ENCODE data around the gene TENM4.

TENM4 gene

GRCh38 chr11:78708388-78708787 lies 732.4 kb downstream of the TENM4 start:
- Histone ChIP-seq H3K36me3 (ENCODE audit: control insufficient read depth in 1 of 2, insufficient read depth in 2 of 2, low read length in 2 of 2) (no peaks in the 10 kb centered on the region), H3K4me3 (ENCODE audit: low read depth in 1 of 2, low read length in 2 of 2) (no peak overlapping the region), H3K27me3 (ENCODE audit: control insufficient read depth in 1 of 2, insufficient read depth in 2 of 2, low read length in 2 of 2) (peaks cover 0 to 3% of the 10 kb centered on the region in 2 donors)

GRCh38 chr11:78706551-78706950 lies 734.3 kb downstream of the TENM4 start:
- Histone ChIP-seq H3K36me3 (ENCODE audit: control insufficient read depth in 1 of 2, insufficient read depth in 2 of 2, low read length in 2 of 2) (no peaks in the 10 kb centered on the region), H3K4me1 (ENCODE audit: control insufficient read depth in 1 of 2, insufficient read depth in 2 of 2, low read length in 2 of 2) (no peaks in the 10 kb centered on the region), H3K9ac (ENCODE audit: low read depth in 1 of 2, low read length in 2 of 2) (no peak overlapping the region), H3K27me3 (ENCODE audit: control insufficient read depth in 1 of 2, insufficient read depth in 2 of 2, low read length in 2 of 2) (peaks cover 0 to 3% of the 10 kb centered on the region in 2 donors), H3K9me3 (ENCODE audit: control insufficient read depth in 1 of 2, low read length in 2 of 2) (no peaks in the 10 kb centered on the region), H3K27ac (ENCODE audit: low read depth, low read length) (no peak overlapping the region), H3K4me3 (ENCODE audit: low read depth in 1 of 2, low read length in 2 of 2) (no peak overlapping the region)

More at GRCh38 chr11:78708388-78708787, 732.4 kb downstream of the TENM4 start:
- H3K9me3 ChIP-seq (ENCODE audit: control insufficient read depth in 1 of 2, low read length in 2 of 2), result no peaks in the 10 kb centered on the region
- H3K9ac ChIP-seq (ENCODE audit: low read depth in 1 of 2, low read length in 2 of 2), result no peak overlapping the region
- H3K4me1 ChIP-seq (ENCODE audit: control insufficient read depth in 1 of 2, insufficient read depth in 2 of 2, low read length in 2 of 2), result no peaks in the 10 kb centered on the region
- H3K27ac ChIP-seq (ENCODE audit: low read depth, low read length), result no peak overlapping the region

GRCh38 chr11:78704811-78705210 lies 736.0 kb downstream of the TENM4 start:
- Histone ChIP-seq H3K36me3 (ENCODE audit: control insufficient read depth in 1 of 2, insufficient read depth in 2 of 2, low read length in 2 of 2) (no peaks in the 10 kb centered on the region), H3K27me3 (ENCODE audit: control insufficient read depth in 1 of 2, insufficient read depth in 2 of 2, low read length in 2 of 2) (peaks cover 0 to 3% of the 10 kb centered on the region in 2 donors), H3K4me3 (ENCODE audit: low read depth in 1 of 2, low read length in 2 of 2) (no peak overlapping the region)

GRCh38 chr11:78699609-78700135 lies 741.2 kb downstream of the TENM4 start:
- Histone ChIP-seq H3K27me3 (ENCODE audit: control insufficient read depth in 1 of 2, insufficient read depth in 2 of 2, low read length in 2 of 2) (peaks cover 0 to 2% of the 10 kb centered on the region in 2 donors), H3K9me3 (ENCODE audit: control insufficient read depth in 1 of 2, low read length in 2 of 2) (no peaks in the 10 kb centered on the region), H3K36me3 (ENCODE audit: control insufficient read depth in 1 of 2, insufficient read depth in 2 of 2, low read length in 2 of 2) (no peaks in the 10 kb centered on the region), H3K9ac (ENCODE audit: low read depth in 1 of 2, low read length in 2 of 2) (no peak overlapping the region), H3K4me3 (ENCODE audit: low read depth in 1 of 2, low read length in 2 of 2) (no peak overlapping the region), H3K4me1 (ENCODE audit: control insufficient read depth in 1 of 2, insufficient read depth in 2 of 2, low read length in 2 of 2) (no peaks in the 10 kb centered on the region), H3K27ac (ENCODE audit: low read depth, low read length) (no peak overlapping the region)

More at GRCh38 chr11:78704811-78705210, 736.0 kb downstream of the TENM4 start:
- Histone ChIP-seq H3K9me3 (ENCODE audit: control insufficient read depth in 1 of 2, low read length in 2 of 2) (no peaks in the 10 kb centered on the region), H3K27ac (ENCODE audit: low read depth, low read length) (no peak overlapping the region), H3K9ac (ENCODE audit: low read depth in 1 of 2, low read length in 2 of 2) (no peak overlapping the region), H3K4me1 (ENCODE audit: control insufficient read depth in 1 of 2, insufficient read depth in 2 of 2, low read length in 2 of 2) (no peaks in the 10 kb centered on the region)

- no peak overlapping the region for H3K27ac ChIP-seq (ENCODE audit: low read depth, low read length)
- no peaks in the 10 kb centered on the region for H3K4me1 ChIP-seq (ENCODE audit: control insufficient read depth in 1 of 2, insufficient read depth in 2 of 2, low read length in 2 of 2)
- no peaks in the 10 kb centered on the region for H3K36me3 ChIP-seq (ENCODE audit: control insufficient read depth in 1 of 2, insufficient read depth in 2 of 2, low read length in 2 of 2)
- no peaks in the 10 kb centered on the region for H3K9me3 ChIP-seq (ENCODE audit: control insufficient read depth in 1 of 2, low read length in 2 of 2)
- no peak overlapping the region for H3K9ac ChIP-seq (ENCODE audit: low read depth in 1 of 2, low read length in 2 of 2)
- peaks cover 0 to 2% of the 10 kb centered on the region in 2 donors for H3K27me3 ChIP-seq (ENCODE audit: control insufficient read depth in 1 of 2, insufficient read depth in 2 of 2, low read length in 2 of 2)
- H3K4me3 ChIP-seq (ENCODE audit: low read depth in 1 of 2, low read length in 2 of 2), result no peak overlapping the region
Observed at GRCh38 chr11:78698612-78699011, 742.2 kb downstream of the TENM4 start.

- no peak overlapping the region for H3K9ac ChIP-seq (ENCODE audit: low read depth in 1 of 2, low read length in 2 of 2)
- H3K27me3 ChIP-seq (ENCODE audit: control insufficient read depth in 1 of 2, insufficient read depth in 2 of 2, low read length in 2 of 2), result peaks cover 0 to 2% of the 10 kb centered on the region in 2 donors
- H3K4me3 ChIP-seq (ENCODE audit: low read depth in 1 of 2, low read length in 2 of 2), result no peak overlapping the region
- no peaks in the 10 kb centered on the region for H3K36me3 ChIP-seq (ENCODE audit: control insufficient read depth in 1 of 2, insufficient read depth in 2 of 2, low read length in 2 of 2)
- no peak overlapping the region for H3K27ac ChIP-seq (ENCODE audit: low read depth, low read length)
- H3K4me1 ChIP-seq (ENCODE audit: control insufficient read depth in 1 of 2, insufficient read depth in 2 of 2, low read length in 2 of 2), result no peaks in the 10 kb centered on the region
- no peaks in the 10 kb centered on the region for H3K9me3 ChIP-seq (ENCODE audit: control insufficient read depth in 1 of 2, low read length in 2 of 2)
Observed at GRCh38 chr11:78696177-78696576, 744.7 kb downstream of the TENM4 start.

- H3K27me3 ChIP-seq (ENCODE audit: control insufficient read depth in 1 of 2, insufficient read depth in 2 of 2, low read length in 2 of 2), result peaks cover 0 to 2% of the 10 kb centered on the region in 2 donors
- H3K9ac ChIP-seq (ENCODE audit: low read depth in 1 of 2, low read length in 2 of 2), result no peak overlapping the region
- H3K36me3 ChIP-seq (ENCODE audit: control insufficient read depth in 1 of 2, insufficient read depth in 2 of 2, low read length in 2 of 2), result no peaks in the 10 kb centered on the region
- no peaks in the 10 kb centered on the region for H3K9me3 ChIP-seq (ENCODE audit: control insufficient read depth in 1 of 2, low read length in 2 of 2)
- H3K27ac ChIP-seq (ENCODE audit: low read depth, low read length), result no peak overlapping the region
- H3K4me1 ChIP-seq (ENCODE audit: control insufficient read depth in 1 of 2, insufficient read depth in 2 of 2, low read length in 2 of 2), result no peaks in the 10 kb centered on the region
- H3K4me3 ChIP-seq (ENCODE audit: low read depth in 1 of 2, low read length in 2 of 2), result no peak overlapping the region
Observed at GRCh38 chr11:78694152-78694551, 746.7 kb downstream of the TENM4 start.

- no peaks in the 10 kb centered on the region for H3K27me3 ChIP-seq (ENCODE audit: control insufficient read depth in 1 of 2, insufficient read depth in 2 of 2, low read length in 2 of 2)
- H3K4me3 ChIP-seq (ENCODE audit: low read depth in 1 of 2, low read length in 2 of 2), result no peak overlapping the region
Observed at GRCh38 chr11:78691215-78691614, 749.6 kb downstream of the TENM4 start.

GRCh38 chr11:78690352-78690987 lies 750.4 kb downstream of the TENM4 start:
- H3K4me1 ChIP-seq (ENCODE audit: control insufficient read depth in 1 of 2, insufficient read depth in 2 of 2, low read length in 2 of 2), result no peaks in the 10 kb centered on the region
- no peak overlapping the region for H3K27ac ChIP-seq (ENCODE audit: low read depth, low read length)
- H3K9me3 ChIP-seq (ENCODE audit: control insufficient read depth in 1 of 2, low read length in 2 of 2), result no peaks in the 10 kb centered on the region
- no peaks in the 10 kb centered on the region for H3K27me3 ChIP-seq (ENCODE audit: control insufficient read depth in 1 of 2, insufficient read depth in 2 of 2, low read length in 2 of 2)
- no peaks in the 10 kb centered on the region for H3K36me3 ChIP-seq (ENCODE audit: control insufficient read depth in 1 of 2, insufficient read depth in 2 of 2, low read length in 2 of 2)
- no peak overlapping the region for H3K4me3 ChIP-seq (ENCODE audit: low read depth in 1 of 2, low read length in 2 of 2)
- H3K9ac ChIP-seq (ENCODE audit: low read depth in 1 of 2, low read length in 2 of 2), result no peak overlapping the region

More at GRCh38 chr11:78691215-78691614, 749.6 kb downstream of the TENM4 start:
- Histone ChIP-seq H3K9ac (ENCODE audit: low read depth in 1 of 2, low read length in 2 of 2) (no peak overlapping the region), H3K4me1 (ENCODE audit: control insufficient read depth in 1 of 2, insufficient read depth in 2 of 2, low read length in 2 of 2) (no peaks in the 10 kb centered on the region), H3K27ac (ENCODE audit: low read depth, low read length) (no peak overlapping the region), H3K9me3 (ENCODE audit: control insufficient read depth in 1 of 2, low read length in 2 of 2) (no peaks in the 10 kb centered on the region), H3K36me3 (ENCODE audit: control insufficient read depth in 1 of 2, insufficient read depth in 2 of 2, low read length in 2 of 2) (no peaks in the 10 kb centered on the region)

GRCh38 chr11:78689585-78690153 lies 751.2 kb downstream of the TENM4 start:
- Histone ChIP-seq H3K27me3 (ENCODE audit: control insufficient read depth in 1 of 2, insufficient read depth in 2 of 2, low read length in 2 of 2) (no peaks in the 10 kb centered on the region), H3K4me3 (ENCODE audit: low read depth in 1 of 2, low read length in 2 of 2) (no peak overlapping the region), H3K9me3 (ENCODE audit: control insufficient read depth in 1 of 2, low read length in 2 of 2) (no peaks in the 10 kb centered on the region), H3K36me3 (ENCODE audit: control insufficient read depth in 1 of 2, insufficient read depth in 2 of 2, low read length in 2 of 2) (no peaks in the 10 kb centered on the region), H3K27ac (ENCODE audit: low read depth, low read length) (no peak overlapping the region), H3K4me1 (ENCODE audit: control insufficient read depth in 1 of 2, insufficient read depth in 2 of 2, low read length in 2 of 2) (no peaks in the 10 kb centered on the region), H3K9ac (ENCODE audit: low read depth in 1 of 2, low read length in 2 of 2) (no peak overlapping the region)

All from duodenal mucosa (tissue), 2 donors.